HG02970 (cell line): ENCODE measurements around the gene WDR43.

Source experiments
- ATAC-seq: cut with Tn5 transposase; IDR thresholded peaks from one replicate; pipeline ENCODE4 v1.9.1; 2021; ENCODE audit warnings: mild to moderate bottlenecking, moderate library complexity, moderate number of reproducible peaks; ENCODE audit not compliant: unreplicated experiment, low FRiP score

WDR43 gene

GRCh38 chr2:28991021-28991420 is 96.6 kb downstream of the WDR43 start:
- ATAC-seq: no peak

- ATAC-seq: no peak
Measured at GRCh38 chr2:28991460-28991859, 97.0 kb downstream of the WDR43 start.

- no peak for ATAC-seq
Measured at GRCh38 chr2:28993206-28993960, 98.9 kb downstream of the WDR43 start.

- ATAC-seq: no peak
Measured at GRCh38 chr2:28994074-28994473, 99.6 kb downstream of the WDR43 start.

GRCh38 chr2:28994679-28995078 is 100.2 kb downstream of the WDR43 start:
- ATAC-seq: no peak

- ATAC-seq: no peak
Measured at GRCh38 chr2:28995765-28996750, 101.6 kb downstream of the WDR43 start.

GRCh38 chr2:28997237-28997846 is 102.9 kb downstream of the WDR43 start:
- ATAC-seq: no peak
